Glutamatergic neuron (in vitro differentiated cells): ENCODE measurements around the gene SYT2. TPM values are rescaled to one million over a fixed set of nuclear protein-coding genes. Genes with fewer than 3 reads are reported as not detected.
A peak's percentile ranks its signal among the peaks of the same experiment; 100 is the strongest.

Experiments used
- DNase-seq: peaks from one replicate; pipeline ENCODE4 v3.0.0; 2022
- H3K27ac Mint-ChIP-seq: one replicate; pipeline ENCODE4 v1.8.0; 2020; ENCODE audit warnings: mild to moderate bottlenecking, mixed read lengths, inconsistent platforms; ENCODE audit not compliant: unreplicated experiment
- H3K27me3 Mint-ChIP-seq: one replicate; pipeline ENCODE4 v1.8.0; 2020; ENCODE audit warnings: mild to moderate bottlenecking, moderate library complexity, mixed read lengths, inconsistent platforms; ENCODE audit not compliant: unreplicated experiment
- H3K36me3 Mint-ChIP-seq: one replicate; pipeline ENCODE4 v1.8.0; 2020; ENCODE audit warnings: mild to moderate bottlenecking, mixed read lengths, inconsistent platforms; ENCODE audit not compliant: unreplicated experiment
- H3K4me1 Mint-ChIP-seq: one replicate; pipeline ENCODE4 v1.8.0; 2020; ENCODE audit warnings: mild to moderate bottlenecking, low read depth, mixed read lengths, inconsistent platforms; ENCODE audit not compliant: unreplicated experiment
- H3K4me3 Mint-ChIP-seq: one replicate; pipeline ENCODE4 v1.8.0; 2020; ENCODE audit warnings: mild to moderate bottlenecking, mixed read lengths, inconsistent platforms; ENCODE audit not compliant: unreplicated experiment
- H3K9me3 Mint-ChIP-seq: one replicate; pipeline ENCODE4 v1.8.0; 2020; ENCODE audit warnings: mild to moderate bottlenecking, moderate library complexity, mixed read lengths, inconsistent platforms; ENCODE audit not compliant: unreplicated experiment
- CTCF ChIP-seq: fragments of 200-600 bp; sonication (generic); IDR thresholded peaks from one replicate; pipeline ENCODE4 v1.5.0; 2021; ENCODE audit not compliant: partially characterized antibody, unreplicated experiment
- total RNA-seq: library from RNA; stranded (reverse); fragmentation: NEBNext Ultra II Directional; extraction: Animal tissue kit (Norgen Biotek cat#: 25700); gene quantifications from one replicate; pipeline ENCODE4 v1.2.1, GENCODE V29; 2021; ENCODE audit not compliant: unreplicated experiment

SYT2 gene
- total RNA-seq, 1 donor from 2014 or later: 2.6 TPM

GRCh38 chr1:202700061-202700460 lies 10.2 kb downstream of the SYT2 start:
- no peak for TF ChIP-seq CTCF
- H3K27ac Mint-ChIP-seq: no peak overlapping the region

GRCh38 chr1:202698276-202698675 lies 12.0 kb downstream of the SYT2 start:
- Mint-ChIP-seq H3K27ac (no peak overlapping the region), H3K4me1 (peaks cover 17% of the 10 kb centered on the region), H3K9me3 (peaks cover 5% of the 10 kb centered on the region), H3K4me3 (no peak overlapping the region), H3K27me3 (peaks cover 5% of the 10 kb centered on the region), H3K36me3 (no peaks in the 10 kb centered on the region)
- no peak for TF ChIP-seq CTCF
- DNase-seq: no peak

More at GRCh38 chr1:202700061-202700460, 10.2 kb downstream of the SYT2 start:
- no peak overlapping the region for H3K4me3 Mint-ChIP-seq
- H3K27me3 Mint-ChIP-seq: peaks cover 5% of the 10 kb centered on the region
- no peaks in the 10 kb centered on the region for H3K36me3 Mint-ChIP-seq
- DNase-seq: no peak
- peaks cover 7% of the 10 kb centered on the region for H3K9me3 Mint-ChIP-seq
- H3K4me1 Mint-ChIP-seq: peaks cover 23% of the 10 kb centered on the region

GRCh38 chr1:202697038-202697437 lies 13.2 kb downstream of the SYT2 start:
- Mint-ChIP-seq H3K4me1 (peaks cover 19% of the 10 kb centered on the region), H3K27me3 (peaks cover 5% of the 10 kb centered on the region), H3K36me3 (no peaks in the 10 kb centered on the region), H3K27ac (no peak overlapping the region), H3K4me3 (no peak overlapping the region), H3K9me3 (peaks cover 5% of the 10 kb centered on the region)
- TF ChIP-seq CTCF: no peak
- DNase-seq: peak; percentile 37

- Mint-ChIP-seq H3K27ac (no peak overlapping the region), H3K4me3 (no peak overlapping the region), H3K4me1 (peaks cover 39% of the 10 kb centered on the region), H3K36me3 (no peaks in the 10 kb centered on the region), H3K9me3 (peaks cover 11% of the 10 kb centered on the region), H3K27me3 (peaks cover 11% of the 10 kb centered on the region)
- DNase-seq: no peak
- TF ChIP-seq CTCF: no peak
Observed at GRCh38 chr1:202694314-202694713, 15.9 kb downstream of the SYT2 start.

GRCh38 chr1:202692959-202693555 lies 17.2 kb downstream of the SYT2 start:
- H3K27me3 Mint-ChIP-seq: peaks cover 15% of the 10 kb centered on the region
- H3K27ac Mint-ChIP-seq: no peak overlapping the region
- peaks cover 51% of the 10 kb centered on the region for H3K4me1 Mint-ChIP-seq
- peak; percentile 70 for DNase-seq
- H3K36me3 Mint-ChIP-seq: no peaks in the 10 kb centered on the region
- peaks cover 16% of the 10 kb centered on the region for H3K9me3 Mint-ChIP-seq
- TF ChIP-seq CTCF: peak; percentile 58
- no peak overlapping the region for H3K4me3 Mint-ChIP-seq
